ENCODE data around the gene MOGAT3. TPM values are rescaled to one million over a fixed set of nuclear protein-coding genes. Genes with fewer than 3 reads are reported as not detected.

Gene MOGAT3
- total RNA-seq, 1 donor from 2014 or later = not detected

- Mint-ChIP-seq H3K27me3 (peaks cover 74% of the 10 kb centered on the region), H3K9me3 (ENCODE audit: low read depth) (no peaks in the 10 kb centered on the region), H3K4me1 (ENCODE audit: low read depth) (peaks cover 9% of the 10 kb centered on the region), H3K27ac (peak overlapping the region; percentile 72), H3K36me3 (ENCODE audit: insufficient read depth) (no peaks in the 10 kb centered on the region), H3K4me3 (ENCODE audit: low read depth) (no peak overlapping the region)
- no peak for TF ChIP-seq CTCF (IDR thresholded peaks at IDR 0.05; ENCODE audit: unreplicated experiment)
- DNase-seq (ENCODE audit: low spot score, unreplicated experiment) = no peak
These were observed 33.0 kb downstream of the MOGAT3 start for GRCh38 chr7:101167645-101168411.

DNA sequence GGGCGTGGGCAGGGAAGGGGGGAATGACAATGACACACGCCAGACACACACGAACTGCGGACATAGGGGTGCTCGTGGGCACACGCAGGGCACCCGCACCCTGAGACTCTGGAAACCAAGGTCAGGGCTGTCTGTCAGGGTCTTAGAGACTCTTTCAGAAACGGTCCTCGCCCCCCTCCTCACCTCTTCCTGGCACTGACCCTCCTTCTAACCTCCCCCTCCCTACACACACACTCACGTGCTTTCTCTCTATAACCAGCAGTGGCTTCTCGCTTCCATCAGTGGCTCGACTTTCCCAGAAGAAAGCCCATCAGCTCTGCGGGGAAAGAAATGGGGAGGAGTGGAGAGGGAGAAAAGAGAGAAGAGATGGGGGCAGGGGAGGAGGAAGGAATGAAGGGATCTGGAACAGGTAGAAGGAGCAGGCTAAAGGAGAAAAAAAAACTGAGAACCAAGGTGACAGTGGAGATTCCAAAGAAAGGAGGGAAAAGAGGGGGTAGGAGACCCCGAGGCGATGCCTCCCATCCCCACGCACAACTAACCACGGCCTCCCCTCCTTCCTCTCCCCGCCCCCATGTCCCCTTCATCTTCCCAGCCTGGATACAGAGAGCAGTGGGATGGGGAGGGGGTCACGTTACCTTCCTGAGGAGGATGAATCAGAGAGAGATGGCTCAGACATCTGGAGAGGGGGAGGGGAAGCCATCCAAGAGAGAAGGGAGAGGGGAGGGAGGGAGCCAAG, 33.8 kb downstream of the MOGAT3 start:
- Mint-ChIP-seq H3K9me3 (ENCODE audit: low read depth) (no peaks in the 10 kb centered on the region), H3K4me1 (ENCODE audit: low read depth) (peaks cover 12% of the 10 kb centered on the region), H3K27ac (no peak overlapping the region), H3K4me3 (ENCODE audit: low read depth) (no peak overlapping the region), H3K27me3 (peaks cover 76% of the 10 kb centered on the region), H3K36me3 (ENCODE audit: insufficient read depth) (no peaks in the 10 kb centered on the region)
- no peak for TF ChIP-seq CTCF (IDR thresholded peaks at IDR 0.05; ENCODE audit: unreplicated experiment)
- no peak for DNase-seq (ENCODE audit: low spot score, unreplicated experiment)

DNA sequence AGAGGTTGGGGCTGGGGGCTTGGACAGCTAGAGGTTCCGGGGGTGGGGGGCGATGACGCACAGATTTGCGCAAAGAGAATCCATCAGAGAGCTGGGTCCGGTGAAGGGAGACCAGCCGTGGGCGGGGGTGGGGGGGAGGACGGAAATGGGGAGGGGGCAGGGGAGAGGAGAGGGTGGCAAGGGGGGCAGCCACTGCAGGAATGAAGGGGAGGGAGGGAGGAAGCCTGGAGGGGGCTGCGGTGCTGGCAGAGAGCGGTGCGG, 34.3 kb downstream of the MOGAT3 start:
- Mint-ChIP-seq H3K4me3 (ENCODE audit: low read depth) (no peak overlapping the region), H3K27me3 (peaks cover 72% of the 10 kb centered on the region)

DNA sequence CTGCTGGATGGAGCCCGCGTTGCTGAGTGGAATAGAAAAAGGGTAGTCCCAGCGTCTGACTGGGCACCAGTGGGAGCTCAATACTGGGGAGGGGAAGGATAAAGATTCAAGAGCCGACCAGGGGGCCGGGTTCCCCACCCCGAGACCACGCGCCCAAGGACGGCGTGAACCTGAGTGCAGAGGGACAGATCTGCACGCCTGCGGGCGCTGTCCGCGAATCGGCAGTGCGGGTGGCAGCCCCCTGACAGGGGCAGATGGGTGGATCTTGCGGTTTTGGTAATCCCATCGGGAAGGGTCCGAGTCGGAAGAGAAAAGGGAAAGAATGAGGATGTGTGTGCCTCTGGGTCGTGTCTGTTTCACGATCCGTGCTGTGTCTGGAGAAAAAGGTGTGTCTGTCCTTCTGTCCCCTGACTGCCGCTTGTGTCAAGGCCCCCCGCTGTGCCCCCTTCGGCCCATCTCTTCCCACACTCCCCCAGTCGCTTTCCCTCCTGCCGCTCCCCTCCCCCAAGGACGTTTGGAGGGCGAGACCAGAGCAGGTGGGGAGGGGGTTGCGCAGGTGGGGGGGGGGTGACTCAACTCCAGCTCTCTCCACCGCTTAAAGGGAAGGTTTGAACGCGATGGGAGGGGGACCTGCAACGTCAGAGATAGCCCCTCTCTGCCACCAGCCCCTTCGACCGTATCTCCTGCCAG, 34.7 kb downstream of the MOGAT3 start:
- no peak for DNase-seq (ENCODE audit: low spot score, unreplicated experiment)
- H3K4me3 Mint-ChIP-seq (ENCODE audit: low read depth) = peak overlapping the region; percentile 51

More for the DNA sequence above, 34.3 kb downstream of the MOGAT3 start:
- Mint-ChIP-seq H3K36me3 (ENCODE audit: insufficient read depth) (no peaks in the 10 kb centered on the region), H3K4me1 (ENCODE audit: low read depth) (peaks cover 12% of the 10 kb centered on the region), H3K9me3 (ENCODE audit: low read depth) (no peaks in the 10 kb centered on the region), H3K27ac (no peak overlapping the region)
- DNase-seq (ENCODE audit: low spot score, unreplicated experiment) = no peak
- TF ChIP-seq CTCF (IDR thresholded peaks at IDR 0.05; ENCODE audit: unreplicated experiment) = no peak

More for the DNA sequence above, 34.7 kb downstream of the MOGAT3 start:
- Mint-ChIP-seq H3K36me3 (ENCODE audit: insufficient read depth) (no peaks in the 10 kb centered on the region), H3K9me3 (ENCODE audit: low read depth) (no peaks in the 10 kb centered on the region), H3K27ac (peak overlapping the region; percentile 59), H3K27me3 (peaks cover 72% of the 10 kb centered on the region), H3K4me1 (ENCODE audit: low read depth) (peaks cover 12% of the 10 kb centered on the region)
- TF ChIP-seq CTCF (IDR thresholded peaks at IDR 0.05; ENCODE audit: unreplicated experiment) = no peak
